Adrenal gland (tissue), 12 donors: Measurements from ENCODE around the gene GALNTL6. TPM values are rescaled to one million over a fixed set of nuclear protein-coding genes. Genes with fewer than 3 reads are reported as not detected.
"Not testable (repeated sequence)": the region's sequence is repeated elsewhere in the genome, so short reads cannot be mapped to it uniquely, and the experiment has no call there.

Source experiments
- DNase-seq, 7 donors: peaks; one replicate each; pipeline ENCODE4 v3.0.0-alpha.2; 2019 to 2020
- H3K27ac ChIP-seq, 5 donors: fragments of 200-600 bp; sonication (generic) in 4 of 5; 1 replicate in 3 of 5; 2 replicates in 2 of 5; pipeline versions ENCODE4 v1.5.1 to v1.8.0; 2016 to 2020; ENCODE audit warnings: mild to moderate bottlenecking in 1 of 5
- H3K27me3 ChIP-seq: fragments of 200-600 bp; 2 replicates; pipeline ENCODE4 v1.8.0; 2021
- H3K36me3 ChIP-seq, 2 donors: fragments of 200-600 bp; replicated peaks in 1 of 2; 1 replicate in 1 of 2; 2 replicates in 1 of 2; pipeline versions ENCODE4 v1.5.1 to v1.8.0; 2018 to 2022
- H3K4me1 ChIP-seq, 2 donors: fragments of 200-600 bp; replicated peaks in 1 of 2; 1 replicate in 1 of 2; 2 replicates in 1 of 2; pipeline versions ENCODE4 v1.5.1 to v1.8.0; 2018 to 2021
- H3K4me3 ChIP-seq, 4 donors: fragments of 200-600 bp; sonication (generic) in 3 of 4; one replicate each; pipeline ENCODE4 v1.5.1; 2016 to 2018
- H3K9me3 ChIP-seq, 3 donors: fragments of 200-600 bp; sonication (generic) in 1 of 3; replicated peaks in 1 of 3; 1 replicate in 2 of 3; 2 replicates in 1 of 3; pipeline versions ENCODE4 v1.5.1 to v1.8.0; 2016 to 2021
- POLR2A ChIP-seq, 2 donors: fragments of 450-650 bp; IDR thresholded peaks; one replicate each; pipeline ENCODE4 v1.6.1; 2017; ENCODE audit warnings: antibody characterized with exemption in 2 of 2, mild to moderate bottlenecking in 2 of 2, moderate library complexity in 1 of 2
- WGBS, 4 donors: extraction: QIAGEN DNeasy Blood & Tissue Kit in 2 of 4; methylation state at CpG; one replicate each; pipeline versions ENCODE4 v1.1.5 to v1.1.7; 2013 to 2017; 5-methylcytosine and 5-hydroxymethylcytosine counted together
- intact Hi-C, 2 donors: fragments of 100-400 bp; cut with DNase I; formaldehyde crosslinking; loops; one replicate each; pipeline versions ENCODE4 v1.14.1 to v1.15.0; 2022 to 2023
- polyA plus RNA-seq, 3 donors: library from polyadenylated mRNA; stranded (reverse); fragments of 200-250 nt in 2 of 3; fragments of 350-450 nt in 1 of 3; fragmentation: Illumina TruSeq in 1 of 3; extraction: RNeasy Lipid Tissue Mini Kit (QIAGEN cat#74804) in 1 of 3; gene quantifications; one replicate each; pipeline ENCODE4 v1.2.3, GENCODE V29; 2013 to 2014
- total RNA-seq, 9 donors: library from RNA; depleted of rRNA in 4 of 9; stranded (reverse); fragments of >200 nt in 4 of 9; fragments of 120-200 nt in 1 of 9; fragmentation: NEBNext Ultra II Directional in 1 of 9; extraction: Animal tissue kit (Norgen Biotek cat#: 25700) in 1 of 9; gene quantifications; one replicate each; pipeline versions ENCODE4 v1.1.0 to v1.2.4, GENCODE V29; 2013 to 2023
- TF ChIP-seq, protein P1 (sequence below), 6 experiments: fragments of 450-650 bp in 4 of 6; fragments of 200-600 bp in 2 of 6; sonication (generic) in 1 of 6; IDR thresholded peaks; 1 replicate in 5 of 6; 2 replicates in 1 of 6; pipeline versions ENCODE4 v1.5.1 to v1.8.0; 2016 to 2021; ENCODE audit warnings: antibody characterized with exemption in 6 of 6, mild to moderate bottlenecking in 2 of 6, moderate library complexity in 1 of 6
- donor health status: healthy with polysubstance abuse.
- donor health status: Bipolar disorder and iron deficiency.
- donor health status: DM: yes; HTN: yes; CAD: no.
- donor health status: DM: no; HTN: no; CAD: no.
- donor health status: DM: no; HTN: no; CAD: no.
- donor health status: DM: yes; HTN: yes; CAD: no.

The GALNTL6 gene
- total and polyA plus RNA-seq, 12 donors, result 0.10 to 0.96 (median 0.42) TPM; not detected in 1

GRCh38 chr4:172404676-172405075, 591.5 kb downstream of the GALNTL6 start:
- Histone ChIP-seq H3K4me3 (no peak overlapping the region), H3K9me3 (no peaks in the 10 kb centered on the region), H3K4me1 (no peaks in the 10 kb centered on the region), H3K27me3 (no peaks in the 10 kb centered on the region), H3K27ac (no peak overlapping the region), H3K36me3 (no peaks in the 10 kb centered on the region)
- intact Hi-C loops, result no loop called here
- WGBS, 4 donors, result 69 to 82% (median 78%) methylated on average over 3 of the region's 3 CpGs
- TF ChIP-seq, protein P1, sequence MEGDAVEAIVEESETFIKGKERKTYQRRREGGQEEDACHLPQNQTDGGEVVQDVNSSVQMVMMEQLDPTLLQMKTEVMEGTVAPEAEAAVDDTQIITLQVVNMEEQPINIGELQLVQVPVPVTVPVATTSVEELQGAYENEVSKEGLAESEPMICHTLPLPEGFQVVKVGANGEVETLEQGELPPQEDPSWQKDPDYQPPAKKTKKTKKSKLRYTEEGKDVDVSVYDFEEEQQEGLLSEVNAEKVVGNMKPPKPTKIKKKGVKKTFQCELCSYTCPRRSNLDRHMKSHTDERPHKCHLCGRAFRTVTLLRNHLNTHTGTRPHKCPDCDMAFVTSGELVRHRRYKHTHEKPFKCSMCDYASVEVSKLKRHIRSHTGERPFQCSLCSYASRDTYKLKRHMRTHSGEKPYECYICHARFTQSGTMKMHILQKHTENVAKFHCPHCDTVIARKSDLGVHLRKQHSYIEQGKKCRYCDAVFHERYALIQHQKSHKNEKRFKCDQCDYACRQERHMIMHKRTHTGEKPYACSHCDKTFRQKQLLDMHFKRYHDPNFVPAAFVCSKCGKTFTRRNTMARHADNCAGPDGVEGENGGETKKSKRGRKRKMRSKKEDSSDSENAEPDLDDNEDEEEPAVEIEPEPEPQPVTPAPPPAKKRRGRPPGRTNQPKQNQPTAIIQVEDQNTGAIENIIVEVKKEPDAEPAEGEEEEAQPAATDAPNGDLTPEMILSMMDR (IDR thresholded peaks at IDR 0.05), result no peak
- TF ChIP-seq POLR2A (IDR thresholded peaks at IDR 0.05), result no peak
- DNase-seq, result no peak

DNA sequence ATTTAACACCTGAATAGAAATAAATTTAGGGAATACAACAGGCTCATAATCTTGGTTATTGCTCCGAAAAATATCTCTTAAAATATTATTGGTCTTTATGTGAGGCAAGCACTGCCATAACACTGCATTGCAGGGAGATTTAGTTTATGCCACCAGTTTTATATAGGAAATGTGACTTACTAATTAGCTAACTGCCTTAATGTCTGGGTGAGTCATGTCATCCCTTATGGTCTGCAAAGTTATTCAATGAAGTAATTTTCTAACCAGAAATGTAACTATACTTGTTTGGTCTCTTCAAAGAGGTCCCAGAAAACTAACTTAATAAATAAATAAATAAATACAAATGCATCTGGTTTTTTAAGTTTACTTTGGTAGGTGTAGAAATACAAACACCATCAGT, 597.2 kb downstream of the GALNTL6 start:
- no peak for DNase-seq
- H3K9me3 ChIP-seq, result no peaks in the 10 kb centered on the region
- no peak for TF ChIP-seq POLR2A (IDR thresholded peaks at IDR 0.05)
- TF ChIP-seq, protein P1 (IDR thresholded peaks at IDR 0.05), result no peak
- H3K4me1 ChIP-seq, result no peaks in the 10 kb centered on the region
- H3K4me3 ChIP-seq, result no peak overlapping the region
- intact Hi-C loops, result no loop called here
- WGBS, 4 donors, result 59 to 79% (median 66%) methylated on average over 1 of the region's 1 CpG
- H3K27ac ChIP-seq, result no peak overlapping the region
- H3K36me3 ChIP-seq, result no peaks in the 10 kb centered on the region
- H3K27me3 ChIP-seq, result no peaks in the 10 kb centered on the region

DNA sequence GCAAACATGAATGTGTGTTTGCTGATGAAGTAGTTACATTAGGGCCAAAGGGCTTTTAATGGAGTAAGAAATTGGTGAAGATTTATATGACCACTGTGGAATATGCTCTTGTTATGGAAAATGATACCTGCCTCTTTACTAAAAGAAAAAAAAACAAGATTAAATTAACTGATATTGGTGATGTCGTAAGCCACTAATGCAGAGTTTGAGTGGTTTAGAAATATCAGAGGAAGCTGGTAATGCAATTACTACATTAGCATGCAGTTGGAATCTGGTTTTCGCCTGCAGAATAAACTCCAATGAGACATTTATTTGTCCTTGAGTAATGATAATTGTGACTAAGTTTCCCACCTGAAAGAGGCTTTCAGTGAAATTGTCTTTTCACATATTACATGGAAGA, 597.9 kb downstream of the GALNTL6 start:
- H3K36me3 ChIP-seq, result no peaks in the 10 kb centered on the region
- H3K4me3 ChIP-seq, result no peak overlapping the region
- intact Hi-C loops, result no loop called here
- H3K27me3 ChIP-seq, result no peaks in the 10 kb centered on the region
- no peak for DNase-seq
- 75 to 77% (median 77%) methylated on average over 2 of the region's 2 CpGs for WGBS, 4 donors
- H3K9me3 ChIP-seq, result no peaks in the 10 kb centered on the region
- no peak for TF ChIP-seq POLR2A (IDR thresholded peaks at IDR 0.05)
- TF ChIP-seq, protein P1 (IDR thresholded peaks at IDR 0.05), result no peak
- H3K4me1 ChIP-seq, result no peaks in the 10 kb centered on the region
- no peak overlapping the region for H3K27ac ChIP-seq

- no peak for TF ChIP-seq POLR2A (IDR thresholded peaks at IDR 0.05)
- TF ChIP-seq, protein P1 (IDR thresholded peaks at IDR 0.05), result no peak
- Histone ChIP-seq H3K9me3 (no peaks in the 10 kb centered on the region), H3K27me3 (no peaks in the 10 kb centered on the region), H3K27ac (no peak overlapping the region), H3K36me3 (no peaks in the 10 kb centered on the region), H3K4me1 (no peaks in the 10 kb centered on the region), H3K4me3 (no peak overlapping the region)
- no peak for DNase-seq
- 54 to 74% (median 65%) methylated on average over 3 of the region's 3 CpGs for WGBS, 4 donors
- intact Hi-C loops, result no loop called here
Measured at GRCh38 chr4:172412851-172413580, 599.8 kb downstream of the GALNTL6 start.

DNA sequence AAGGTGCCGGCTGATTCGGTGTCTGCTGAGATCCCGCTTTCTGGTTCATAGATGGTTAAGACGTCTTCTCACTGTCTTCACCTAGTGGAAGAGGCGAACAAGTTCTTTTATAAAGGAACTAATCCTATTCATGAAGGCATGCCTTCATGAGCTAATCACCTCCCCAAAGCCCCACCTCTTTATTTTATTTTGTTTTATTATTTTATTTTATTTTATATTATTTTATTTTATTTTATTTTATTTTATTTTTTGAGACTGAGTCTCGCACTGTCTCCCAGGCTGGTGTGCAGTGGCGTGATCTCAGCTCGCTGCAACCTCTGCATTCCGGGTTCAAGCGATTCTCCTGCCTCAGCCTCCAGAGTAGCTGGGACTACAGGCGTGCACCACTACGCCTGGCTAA, 615.8 kb downstream of the GALNTL6 start:
- WGBS, 4 donors, result 84 to 92% (median 90%) methylated on average over 12 of the region's 12 CpGs
- intact Hi-C loops, result not testable (repeated sequence)

More for the DNA sequence above, 615.8 kb downstream of the GALNTL6 start:
- not testable (repeated sequence) for DNase-seq, H3K27me3 ChIP-seq, H3K9me3 ChIP-seq, H3K4me3 ChIP-seq, H3K27ac ChIP-seq, H3K36me3 ChIP-seq, H3K4me1 ChIP-seq
